AG09309 (cell line): ENCODE data around the gene SEMA3F.

ENCODE experiments used
- DNase-seq: peaks from one replicate; pipeline ENCODE4 v3.0.0-alpha.2; 2010; ENCODE audit warnings: low read depth
- H3K4me3 ChIP-seq: 2 replicates; pipeline ENCODE4 v1.5.1; 2011; ENCODE audit warnings: mild to moderate bottlenecking, low read depth, low read length, moderate library complexity; ENCODE audit not compliant: control insufficient read depth
- TF ChIP-seq, protein P1 (sequence below): IDR thresholded peaks from 2 replicates; pipeline ENCODE4 v1.5.1; 2011; ENCODE audit warnings: mild to moderate bottlenecking, low read depth, low read length, inconsistent platforms; ENCODE audit not compliant: insufficient read depth, control insufficient read depth; ENCODE audit errors: missing control alignments

The SEMA3F gene

GRCh38 chr3:50195501-50196252, 40.6 kb downstream of the SEMA3F start:
- no peak for DNase-seq
- H3K4me3 ChIP-seq: no peak overlapping the region
- TF ChIP-seq, protein P1, sequence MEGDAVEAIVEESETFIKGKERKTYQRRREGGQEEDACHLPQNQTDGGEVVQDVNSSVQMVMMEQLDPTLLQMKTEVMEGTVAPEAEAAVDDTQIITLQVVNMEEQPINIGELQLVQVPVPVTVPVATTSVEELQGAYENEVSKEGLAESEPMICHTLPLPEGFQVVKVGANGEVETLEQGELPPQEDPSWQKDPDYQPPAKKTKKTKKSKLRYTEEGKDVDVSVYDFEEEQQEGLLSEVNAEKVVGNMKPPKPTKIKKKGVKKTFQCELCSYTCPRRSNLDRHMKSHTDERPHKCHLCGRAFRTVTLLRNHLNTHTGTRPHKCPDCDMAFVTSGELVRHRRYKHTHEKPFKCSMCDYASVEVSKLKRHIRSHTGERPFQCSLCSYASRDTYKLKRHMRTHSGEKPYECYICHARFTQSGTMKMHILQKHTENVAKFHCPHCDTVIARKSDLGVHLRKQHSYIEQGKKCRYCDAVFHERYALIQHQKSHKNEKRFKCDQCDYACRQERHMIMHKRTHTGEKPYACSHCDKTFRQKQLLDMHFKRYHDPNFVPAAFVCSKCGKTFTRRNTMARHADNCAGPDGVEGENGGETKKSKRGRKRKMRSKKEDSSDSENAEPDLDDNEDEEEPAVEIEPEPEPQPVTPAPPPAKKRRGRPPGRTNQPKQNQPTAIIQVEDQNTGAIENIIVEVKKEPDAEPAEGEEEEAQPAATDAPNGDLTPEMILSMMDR: no peak

DNA sequence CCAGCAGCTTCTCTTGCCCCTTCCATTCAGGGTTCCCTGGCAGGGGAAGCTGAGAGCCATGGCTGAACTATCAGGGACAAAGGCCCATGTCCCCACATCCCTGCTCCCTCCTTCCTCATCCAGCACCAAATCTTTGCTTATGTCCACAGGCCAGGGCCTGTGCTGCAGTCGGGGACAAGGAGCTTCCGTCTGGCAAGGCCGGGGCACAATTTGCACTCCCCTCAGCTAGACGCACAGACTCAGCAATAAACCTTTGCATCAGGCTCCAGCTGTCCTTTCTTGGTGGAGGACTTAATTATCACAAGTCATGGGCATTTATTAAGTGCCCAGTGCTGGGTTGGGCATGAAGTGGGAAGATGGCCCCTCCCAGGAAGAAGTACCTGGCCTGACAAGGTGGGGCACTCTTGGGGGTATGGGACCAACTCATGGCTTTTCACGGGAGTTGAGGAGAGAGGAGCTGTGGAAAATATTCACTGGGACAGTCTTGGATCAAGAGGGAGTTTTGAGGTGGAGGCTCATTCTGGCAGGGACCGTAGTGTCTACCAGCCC, 41.2 kb downstream of the SEMA3F start:
- TF ChIP-seq, protein P1: no peak
- no peak for DNase-seq
- no peak overlapping the region for H3K4me3 ChIP-seq

- TF ChIP-seq, protein P1: no peak
- H3K4me3 ChIP-seq: no peak overlapping the region
- no peak for DNase-seq
These were observed 46.6 kb downstream of the SEMA3F start for GRCh38 chr3:50201573-50202315.

GRCh38 chr3:50202353-50203112, 47.4 kb downstream of the SEMA3F start:
- no peak overlapping the region for H3K4me3 ChIP-seq
- TF ChIP-seq, protein P1: no peak
- no peak for DNase-seq

- no peak for DNase-seq
- TF ChIP-seq, protein P1: no peak
- no peak overlapping the region for H3K4me3 ChIP-seq
These were observed 48.1 kb downstream of the SEMA3F start for GRCh38 chr3:50203113-50203808.
